GM12878 (cell line): ENCODE data around the gene BEND7. TPM values are rescaled to one million over a fixed set of nuclear protein-coding genes. Genes with fewer than 3 reads are reported as not detected.

Source experiments
- ATAC-seq: fragments of 200-7000 bp; cut with Tn5 transposase; 3 replicates; pipeline ENCODE4 v1.9.1; 2020; ENCODE audit warnings: mild to moderate bottlenecking, moderate library complexity
- BruUV-seq: library from RNA; stranded (reverse); fragments of 400-500 nt; replicated peaks from 2 replicates; lab custom pipeline; 2021; lab: Mats Ljungman, UMichigan
- CTCF ChIA-PET: fragments of 300-600 bp; sonication (Branson Sonifier 250); formaldehyde crosslinking; extraction: SDS; loops from one replicate; lab custom pipeline; 2021; ENCODE audit warnings: inconsistent platforms; lab: Yijun Ruan, JAX
- POLR2A ChIA-PET: fragments of 350-600 bp; formaldehyde crosslinking; extraction: SDS; loops from one replicate; lab custom pipeline; 2021; ENCODE audit warnings: inconsistent platforms; lab: Charles Lee
- RAD21 ChIA-PET: fragments of 300-600 bp; sonication (Branson Sonifier 250); formaldehyde crosslinking; loops from one replicate; lab custom pipeline; 2023; ENCODE audit warnings: antibody characterized with exemption; ENCODE audit not compliant: unreplicated experiment; lab: Charles Lee
- SMC1A ChIA-PET: fragments of 300-600 bp; sonication (Branson Sonifier 250); formaldehyde crosslinking; loops from one replicate; lab custom pipeline; 2023; ENCODE audit not compliant: unreplicated experiment, uncharacterized antibody; lab: Charles Lee
- DNase-seq: peaks from one replicate; pipeline ENCODE4 v3.0.0-alpha.2; 2011; ENCODE audit warnings: low read depth, low spot score
- FAIRE-seq: peaks from 3 replicates; lab custom pipeline; 2011; peaks lifted over from hg19 to GRCh38; lab: Jason Lieb, UNC
- H2AFZ ChIP-seq: 2 replicates; pipeline ENCODE4 v1.6.0; 2011; ENCODE audit warnings: low read depth, low read length, control low read depth; ENCODE audit not compliant: control insufficient read depth
- H3K27ac ChIP-seq: 2 replicates; pipeline ENCODE4 v1.5.1; 2011; ENCODE audit warnings: control low read depth; ENCODE audit not compliant: control insufficient read depth, insufficient read depth
- H3K27me3 ChIP-seq, 2 experiments: replicated peaks in 1 of 2; 2 replicates each; pipeline versions ENCODE4 v1.6.0 to v1.6.1; 2011; ENCODE audit warnings: low read length in 1 of 2; ENCODE audit not compliant: control insufficient read depth in 2 of 2, insufficient read depth in 2 of 2
- H3K36me3 ChIP-seq, 2 experiments: 2 replicates each; pipeline ENCODE4 v1.5.1; 2011; ENCODE audit warnings: low read length in 1 of 2; ENCODE audit not compliant: control insufficient read depth in 2 of 2, insufficient read depth in 2 of 2
- H3K4me1 ChIP-seq: 2 replicates; pipeline ENCODE4 v1.6.1; 2011; ENCODE audit warnings: mild to moderate bottlenecking, low read length, moderate library complexity, mixed read lengths; ENCODE audit not compliant: control insufficient read depth, insufficient read depth
- H3K4me2 ChIP-seq: 2 replicates; pipeline ENCODE4 v1.6.0; 2011; ENCODE audit warnings: control low read depth; ENCODE audit not compliant: control insufficient read depth, insufficient read depth
- H3K4me3 ChIP-seq: fragments of 200-600 bp; sonication (generic); 2 replicates; pipeline ENCODE4 v1.5.1; 2016
- H3K79me2 ChIP-seq: 2 replicates; pipeline ENCODE4 v1.6.0; 2011; ENCODE audit warnings: low read length; ENCODE audit not compliant: control insufficient read depth, insufficient read depth
- H3K9ac ChIP-seq: 2 replicates; pipeline ENCODE4 v1.8.0; 2011; ENCODE audit warnings: low read length, control low read depth, mixed read lengths; ENCODE audit not compliant: control insufficient read depth, insufficient read depth
- H3K9me3 ChIP-seq: replicated peaks from 3 replicates; pipeline ENCODE4 v1.5.1; 2011; ENCODE audit warnings: mild to moderate bottlenecking, low read length; ENCODE audit not compliant: control insufficient read depth, insufficient read depth
- H4K20me1 ChIP-seq: 2 replicates; pipeline ENCODE4 v1.6.0; 2011; ENCODE audit not compliant: control insufficient read depth, insufficient read depth
- ATF7 ChIP-seq: fragments of 450-650 bp; IDR thresholded peaks from 2 replicates; pipeline ENCODE4 v1.6.1; 2016; ENCODE audit warnings: low read depth, mild to moderate bottlenecking
- BCL11A ChIP-seq: IDR thresholded peaks from 2 replicates; pipeline ENCODE4 v1.6.1; 2011; ENCODE audit warnings: low read depth, low read length
- CBFB ChIP-seq: IDR thresholded peaks from 2 replicates; pipeline ENCODE4 v1.6.1; 2016; ENCODE audit warnings: antibody characterized with exemption, low read depth
- CBX3 ChIP-seq: fragments of 200-600 bp; sonication (generic); IDR thresholded peaks from 2 replicates; pipeline ENCODE4 v1.6.1; 2016; ENCODE audit warnings: low read depth, borderline replicate concordance
- CEBPB ChIP-seq, 2 experiments: fragments of 150-350 bp in 1 of 2; IDR thresholded peaks; 2 replicates each; pipeline ENCODE4 v1.6.1; 2012 to 2014; ENCODE audit warnings: low read depth in 2 of 2, low read length in 2 of 2, borderline replicate concordance in 1 of 2, inconsistent platforms in 1 of 2
- CHD2 ChIP-seq: IDR thresholded peaks from 2 replicates; pipeline ENCODE4 v1.6.1; 2011; ENCODE audit warnings: low read depth, low read length, improper control_type of control experiment, borderline replicate concordance
- CREM ChIP-seq: IDR thresholded peaks from 2 replicates; pipeline ENCODE4 v1.6.1; 2014; ENCODE audit warnings: antibody characterized with exemption, low read depth
- DPF2 ChIP-seq: fragments of 450-650 bp; IDR thresholded peaks from 2 replicates; pipeline ENCODE4 v1.6.1; 2017; ENCODE audit warnings: mild to moderate bottlenecking
- E2F4 ChIP-seq: IDR thresholded peaks from 2 replicates; pipeline ENCODE4 v1.6.1; 2012; ENCODE audit warnings: low read depth, low read length, improper control_type of control experiment
- EED ChIP-seq: sonication (generic); IDR thresholded peaks from 2 replicates; pipeline ENCODE4 v1.6.1; 2016; ENCODE audit warnings: antibody characterized with exemption, low read depth
- IKZF1 ChIP-seq: fragments of 450-650 bp; conservative IDR thresholded peaks from 2 replicates; pipeline ENCODE4 v1.6.1; 2017; ENCODE audit warnings: antibody characterized with exemption, mild to moderate bottlenecking
- JUNB ChIP-seq: IDR thresholded peaks from 2 replicates; pipeline ENCODE4 v1.6.1; 2016; ENCODE audit warnings: antibody characterized with exemption, mild to moderate bottlenecking
- KLF5 ChIP-seq: fragments of 450-650 bp; IDR thresholded peaks from 2 replicates; pipeline ENCODE4 v1.6.1; 2014; ENCODE audit warnings: mild to moderate bottlenecking; ENCODE audit not compliant: partially characterized antibody
- NFYB ChIP-seq: IDR thresholded peaks from 2 replicates; pipeline ENCODE4 v1.6.1; 2011; ENCODE audit warnings: low read depth, mild to moderate bottlenecking, low read length, improper control_type of control experiment, moderate library complexity; ENCODE audit not compliant: insufficient read depth
- NR2F1 ChIP-seq: fragments of 450-650 bp; conservative IDR thresholded peaks from 2 replicates; pipeline ENCODE4 v1.6.1; 2017; ENCODE audit warnings: mild to moderate bottlenecking
- POU2F2 ChIP-seq: IDR thresholded peaks from 3 replicates; pipeline ENCODE4 v1.6.1; 2011; ENCODE audit warnings: low read depth, mild to moderate bottlenecking, low read length, borderline replicate concordance
- RFX5 ChIP-seq: IDR thresholded peaks from 2 replicates; pipeline ENCODE4 v1.6.1; 2011; ENCODE audit warnings: low read depth, low read length, improper control_type of control experiment
- SIN3A ChIP-seq: IDR thresholded peaks from 2 replicates; pipeline ENCODE4 v1.6.1; 2012; ENCODE audit warnings: low read depth, low read length, improper control_type of control experiment
- SPI1 ChIP-seq: IDR thresholded peaks from 2 replicates; pipeline ENCODE4 v1.6.1; 2011; ENCODE audit warnings: low read depth, mild to moderate bottlenecking, low read length, moderate library complexity, borderline replicate concordance; ENCODE audit not compliant: insufficient read depth
- STAT1 ChIP-seq: fragments of 450-650 bp; conservative IDR thresholded peaks from 2 replicates; pipeline ENCODE4 v1.6.1; 2014; ENCODE audit warnings: antibody characterized with exemption, mild to moderate bottlenecking
- SUPT20H ChIP-seq: IDR thresholded peaks from 2 replicates; pipeline ENCODE4 v1.6.1; 2011; ENCODE audit warnings: low read depth, mild to moderate bottlenecking, low read length, moderate library complexity, borderline replicate concordance; ENCODE audit not compliant: control insufficient read depth
- ZBTB4 ChIP-seq: fragments of 450-650 bp; formaldehyde crosslinking; IDR thresholded peaks from 2 replicates; pipeline ENCODE4 v1.4.0; 2022; ENCODE audit warnings: mild to moderate bottlenecking, moderate library complexity
- ZZZ3 ChIP-seq: IDR thresholded peaks from 2 replicates; pipeline ENCODE4 v1.6.1; 2011; ENCODE audit warnings: low read depth; ENCODE audit not compliant: control insufficient read depth, insufficient read length
- WGBS: methylation state at CpG from one replicate; pipeline ENCODE4 v1.1.6; 2016; ENCODE audit warnings: low lambda C conversion rate; ENCODE audit not compliant: insufficient replicate concordance, insufficient coverage; ENCODE audit errors: missing lambda C conversion rate; 5-methylcytosine and 5-hydroxymethylcytosine counted together
- in situ Hi-C: fragments of 300-500 bp; cut with MboI; formaldehyde crosslinking; loops from 9 replicates; pipeline ENCODE4 v1.14.3; 2018; ENCODE audit warnings: mixed read lengths
- intact Hi-C: fragments of 100-400 bp; cut with micrococcal nuclease; formaldehyde crosslinking; loops from one replicate; pipeline ENCODE4 v1.14.2; 2022; ENCODE audit not compliant: unreplicated experiment
- polyA plus RNA-seq, 11 experiments: library from polyadenylated mRNA; depleted of rRNA in 4 of 11; unstranded in 6 of 11; stranded (reverse) in 5 of 11; fragments of >200 nt; fragmentation: Nextera tagmentation in 4 of 11; fragmentation: Illumina TruSeq in 1 of 11; extraction: Ambion mirVana in 4 of 11; extraction: Trizol in 1 of 11; gene quantifications; 1 replicate in 1 of 11; 2 replicates in 10 of 11; pipeline versions ENCODE4 v1.2.1 to v1.2.3, GENCODE V29; 2011 to 2016; ENCODE audit warnings: inconsistent platforms in 2 of 11, missing spikeins in 2 of 11, low read depth in 1 of 11
- total RNA-seq, 4 experiments: library from RNA; depleted of rRNA in 3 of 4; stranded (reverse); fragments of >200 nt in 3 of 4; fragmentation: Illumina TruSeq in 1 of 4; extraction: Trizol in 1 of 4; gene quantifications; 2 replicates each; pipeline versions ENCODE4 v1.2.1 to v1.2.3, GENCODE V29; 2013 to 2021

The BEND7 gene
- total and polyA plus RNA-seq, 10 of the 15 experiments (the other 5 are each of a cell fraction or from before 2014, with no cell fraction given), result not detected

- ChIA-PET SMC1A (interaction anchor here (0.6 to 1.9 kb wide), 2 partner anchors 13 to 30 kb away, joined by 4 to 6 read pairs; no protein-coding TSS in a partner anchor), CTCF (interaction anchor here (0.7 to 1.1 kb wide), 2 partner anchors 54 to 107 kb away, joined by 3 to 4 read pairs; no protein-coding TSS in a partner anchor), POLR2A (interaction anchor here (0.5 kb wide), 1 partner anchor 1044 kb away, joined by 3 read pairs; no protein-coding TSS in a partner anchor), RAD21 (interaction anchor here (0.5 to 1.3 kb wide), 2 partner anchors 111 to 1135 kb away, joined by 3 to 4 read pairs; no protein-coding TSS in a partner anchor)
- H3K4me2 ChIP-seq, result no peak overlapping the region; the same call in 1 of the 2 replicates
- H3K4me3 ChIP-seq, result no peak overlapping the region
- in situ Hi-C loops (no loop called here), intact Hi-C loops (no loop called here)
- ATAC-seq (peak; percentile 97), FAIRE-seq (peak; percentile 54), DNase-seq (peak; percentile 47)
- no peaks in the 10 kb centered on the region for H3K9me3 ChIP-seq
- no TSS peak for BruUV-seq
- H3K9ac ChIP-seq, result no peak overlapping the region
- H3K4me1 ChIP-seq, result peaks cover 9% of the 10 kb centered on the region
- no peaks in the 10 kb centered on the region for H3K27me3 ChIP-seq
- no peaks in the 10 kb centered on the region for H3K79me2 ChIP-seq
- 0% methylated on average over 3 of the region's 3 CpGs for WGBS
- no peak overlapping the region; the same call in 1 of the 2 replicates for H2AFZ ChIP-seq
- no peak overlapping the region for H3K27ac ChIP-seq
- H4K20me1 ChIP-seq, result no peaks in the 10 kb centered on the region
- H3K36me3 ChIP-seq, result no peaks in the 10 kb centered on the region
- TF ChIP-seq SUPT20H (no peak), NR2F1 (peak; percentile 80), BCL11A (no peak), JUNB (peak; percentile 56; the same call in 1 of the 2 replicates), CHD2 (no peak), KLF5 (no peak), ZBTB4 (no peak), ATF7 (peak; percentile 52; the same call in 1 of the 2 replicates), E2F4 (no peak), SPI1 (peak; percentile 61; the same call in 1 of the 2 replicates), RFX5 (no peak), DPF2 (peak; percentile 49; the same call in 1 of the 2 replicates), CBX3 (no peak), ZZZ3 (no peak), NFYB (no peak), IKZF1 (no peak), STAT1 (no peak), EED (no peak), CREM (0 out of 2 replicates have a peak, but pooled peaks have one; percentile 15), CEBPB (IDR thresholded peaks at IDR 0.05; ENCODE audit: borderline replicate concordance in 1 of 2, low read depth in 2 of 2, low read length in 2 of 2) (no peak), SIN3A (no peak), POU2F2 (no peak), CBFB (no peak)
Measured at GRCh38 chr10:13483073-13483472, 45.7 kb downstream of the BEND7 start.
